ENCODE measurements around the gene CNPPD1. TPM values are rescaled to one million over a fixed set of nuclear protein-coding genes. Genes with fewer than 3 reads are reported as not detected.

The CNPPD1 gene
- polyA plus RNA-seq, 2 of the 4 experiments (the other 2 are of a cell fraction), result 22.4 to 27.6 TPM

DNA sequence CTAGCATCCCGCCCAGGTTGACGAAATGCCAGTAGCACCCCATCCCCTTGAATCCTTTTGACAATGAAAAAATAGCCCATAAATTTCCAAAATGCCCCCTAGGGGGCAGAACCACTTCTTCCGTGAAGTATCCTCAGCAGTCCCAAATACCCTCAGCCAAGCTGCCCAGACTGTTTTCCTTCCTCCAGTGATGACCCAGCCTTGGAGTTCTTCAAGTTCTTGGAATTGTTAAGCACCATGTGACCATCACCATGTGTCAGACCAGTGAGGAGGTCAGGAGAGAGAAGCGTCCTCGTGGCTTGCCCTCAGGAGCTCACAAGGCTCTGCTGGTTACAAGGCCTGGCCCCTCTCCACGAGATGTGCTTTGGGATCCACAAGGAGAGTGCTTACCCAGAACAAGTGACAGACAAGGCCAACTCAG is 5.5 kb downstream of the CNPPD1 start (continued):
- TF ChIP-seq CEBPB (IDR thresholded peaks at IDR 0.05), result no peak
- no peak for TF ChIP-seq EP300 (IDR thresholded peaks at IDR 0.05)
- TF ChIP-seq ZC3H11A (IDR thresholded peaks at IDR 0.05), result no peak

DNA sequence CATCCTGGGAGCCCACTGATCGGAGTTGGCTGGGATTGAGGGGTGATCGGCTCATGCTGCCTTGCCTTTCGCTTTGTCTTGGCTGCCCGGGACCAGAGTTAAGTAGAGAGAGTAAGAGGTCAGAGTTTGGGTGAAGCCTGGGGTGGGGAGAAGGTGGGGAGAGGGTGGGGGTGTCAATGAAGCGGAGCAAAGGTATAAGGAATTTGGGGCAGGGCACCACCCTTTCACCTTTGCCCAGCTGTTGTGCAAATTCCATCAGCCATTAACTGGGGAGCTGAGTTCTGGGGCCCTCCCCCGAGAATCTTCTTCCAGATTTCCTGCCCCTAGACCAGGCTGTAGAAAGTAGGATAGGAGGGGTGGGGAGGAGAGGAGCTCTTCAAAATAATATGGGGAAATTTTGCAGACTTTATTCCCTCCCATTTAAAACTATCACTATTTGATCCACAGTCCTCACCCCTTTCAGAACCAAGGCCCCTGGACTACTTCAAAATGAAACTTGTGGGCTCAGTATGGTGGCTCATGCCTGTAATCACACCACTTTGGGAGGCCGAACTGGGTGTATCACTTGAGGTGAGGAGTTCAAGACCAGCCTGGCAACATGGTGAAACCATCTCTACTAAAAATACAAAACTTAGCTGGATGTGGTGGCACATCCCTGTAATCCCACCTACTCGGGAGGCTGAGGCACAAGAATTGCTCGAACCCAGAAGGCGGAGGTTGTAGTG is 6.6 kb downstream of the CNPPD1 start, which contains the start of gene SLC23A3:
Gene SLC23A3, minus strand, starts transcription at position 100 of the 725 bp plus-strand sequence. Its CDS starts 45 bp downstream, at position 55.
- DNase-seq (ENCODE audit: low read depth in 1 of 2, low spot score in 1 of 2), result no peak
- no peaks in the 10 kb centered on the region for H3K9me3 ChIP-seq
- WGBS (ENCODE audit: missing lambda C conversion rate), result 81% methylated on average over 10 of the region's 10 CpGs
- H3K4me1 ChIP-seq, result no peaks in the 10 kb centered on the region
- ChIA-PET POLR2A (interaction anchor here (1.6 kb wide), 1 partner anchor 79 kb away, joined by 4 read pairs; no protein-coding TSS in a partner anchor), CTCF (interaction anchor here (0.6 to 10.6 kb wide), 23 partner anchors 12 to 398 kb away, joined by 3 to 177 read pairs (median 4); partner anchors contain the start of genes DNAJB2 and NHEJ1)
- no peak within 1 kb of the TSS for H3K4me3 ChIP-seq
- no peak within 1 kb of the TSS for H3K4me2 ChIP-seq
- no peak for ATAC-seq
- no peak for FAIRE-seq
- TF ChIP-seq, protein P1, sequence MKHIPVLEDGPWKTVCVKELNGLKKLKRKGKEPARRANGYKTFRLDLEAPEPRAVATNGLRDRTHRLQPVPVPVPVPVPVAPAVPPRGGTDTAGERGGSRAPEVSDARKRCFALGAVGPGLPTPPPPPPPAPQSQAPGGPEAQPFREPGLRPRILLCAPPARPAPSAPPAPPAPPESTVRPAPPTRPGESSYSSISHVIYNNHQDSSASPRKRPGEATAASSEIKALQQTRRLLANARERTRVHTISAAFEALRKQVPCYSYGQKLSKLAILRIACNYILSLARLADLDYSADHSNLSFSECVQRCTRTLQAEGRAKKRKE (CRISPR knock-in tag; IDR thresholded peaks at IDR 0.05; ENCODE audit: low read depth), result no peak
- TF ChIP-seq SMC3 (IDR thresholded peaks at IDR 0.05), result no peak
- no peak within 1 kb of the TSS for H3K27ac ChIP-seq

DNA sequence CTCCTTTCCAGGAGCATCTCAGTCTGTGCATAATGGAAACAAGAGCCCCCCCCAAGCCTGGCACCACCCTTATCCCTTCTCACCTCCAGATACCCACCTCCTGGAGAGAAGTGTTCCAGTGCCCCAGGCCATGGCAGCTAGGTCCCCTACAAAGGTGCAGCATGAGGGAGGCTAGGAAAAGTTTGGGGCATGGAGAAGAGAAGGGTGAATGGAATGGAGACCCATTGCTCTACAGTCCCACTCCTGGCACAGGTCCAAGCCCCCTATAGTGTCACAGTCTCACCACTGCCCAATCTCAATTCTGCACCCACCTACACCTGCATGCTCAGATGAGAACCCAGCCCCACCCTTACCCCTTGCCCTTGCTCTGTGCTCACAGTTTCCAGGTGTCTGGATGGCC is 7.8 kb downstream of the CNPPD1 start:
- no peaks in the 10 kb centered on the region for H3K9me3 ChIP-seq
- no peak overlapping the region for H3K27ac ChIP-seq
- no peak overlapping the region for H3K4me3 ChIP-seq
- no peaks in the 10 kb centered on the region for H3K4me1 ChIP-seq
- ChIA-PET POLR2A (no interaction called here), CTCF (interaction anchor here (1.0 to 10.6 kb wide), 5 partner anchors 11 to 135 kb away, joined by 3 to 177 read pairs (median 5); partner anchors contain the start of gene NHEJ1)
- TF ChIP-seq TP53 (CRISPR knock-in tag; IDR thresholded peaks at IDR 0.05) (no peak), PHF8 (IDR thresholded peaks at IDR 0.05; ENCODE audit: borderline replicate concordance, low read depth) (no peak), CEBPB (IDR thresholded peaks at IDR 0.05) (no peak), FOXS1 (CRISPR knock-in tag; IDR thresholded peaks at IDR 0.05) (no peak), POLR2A (IDR thresholded peaks at IDR 0.05; ENCODE audit: low read length) (no peak), KDM5A (IDR thresholded peaks at IDR 0.05) (no peak), ZNF302 (CRISPR knock-in tag; IDR thresholded peaks at IDR 0.05) (no peak), POLR2AphosphoS2 (conservative IDR thresholded peaks at IDR 0.05; ENCODE audit: low read length) (no peak), RNF2 (IDR thresholded peaks at IDR 0.05; ENCODE audit: borderline replicate concordance, low read depth) (no peak), MAFK (IDR thresholded peaks at IDR 0.05; ENCODE audit: partially characterized antibody) (no peak), BHLHE40 (IDR thresholded peaks at IDR 0.05; ENCODE audit: low read depth, low read length) (no peak), JUNB (IDR thresholded peaks at IDR 0.05) (no peak), HOXB5 (CRISPR knock-in tag; IDR thresholded peaks at IDR 0.05) (no peak), HEYL (CRISPR knock-in tag; IDR thresholded peaks at IDR 0.05) (no peak), HOXA7 (CRISPR knock-in tag; IDR thresholded peaks at IDR 0.05) (no peak)
- TF ChIP-seq, protein P2, sequence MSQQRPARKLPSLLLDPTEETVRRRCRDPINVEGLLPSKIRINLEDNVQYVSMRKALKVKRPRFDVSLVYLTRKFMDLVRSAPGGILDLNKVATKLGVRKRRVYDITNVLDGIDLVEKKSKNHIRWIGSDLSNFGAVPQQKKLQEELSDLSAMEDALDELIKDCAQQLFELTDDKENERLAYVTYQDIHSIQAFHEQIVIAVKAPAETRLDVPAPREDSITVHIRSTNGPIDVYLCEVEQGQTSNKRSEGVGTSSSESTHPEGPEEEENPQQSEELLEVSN (IDR thresholded peaks at IDR 0.05; ENCODE audit: borderline replicate concordance, low read depth), result no peak
- TF ChIP-seq, protein P3, sequence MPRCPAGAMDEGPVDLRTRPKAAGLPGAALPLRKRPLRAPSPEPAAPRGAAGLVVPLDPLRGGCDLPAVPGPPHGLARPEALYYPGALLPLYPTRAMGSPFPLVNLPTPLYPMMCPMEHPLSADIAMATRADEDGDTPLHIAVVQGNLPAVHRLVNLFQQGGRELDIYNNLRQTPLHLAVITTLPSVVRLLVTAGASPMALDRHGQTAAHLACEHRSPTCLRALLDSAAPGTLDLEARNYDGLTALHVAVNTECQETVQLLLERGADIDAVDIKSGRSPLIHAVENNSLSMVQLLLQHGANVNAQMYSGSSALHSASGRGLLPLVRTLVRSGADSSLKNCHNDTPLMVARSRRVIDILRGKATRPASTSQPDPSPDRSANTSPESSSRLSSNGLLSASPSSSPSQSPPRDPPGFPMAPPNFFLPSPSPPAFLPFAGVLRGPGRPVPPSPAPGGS (IDR thresholded peaks at IDR 0.05), result no peak
- TF ChIP-seq, protein P1 (CRISPR knock-in tag; IDR thresholded peaks at IDR 0.05; ENCODE audit: low read depth), result no peak
- TF ChIP-seq, protein P4, sequence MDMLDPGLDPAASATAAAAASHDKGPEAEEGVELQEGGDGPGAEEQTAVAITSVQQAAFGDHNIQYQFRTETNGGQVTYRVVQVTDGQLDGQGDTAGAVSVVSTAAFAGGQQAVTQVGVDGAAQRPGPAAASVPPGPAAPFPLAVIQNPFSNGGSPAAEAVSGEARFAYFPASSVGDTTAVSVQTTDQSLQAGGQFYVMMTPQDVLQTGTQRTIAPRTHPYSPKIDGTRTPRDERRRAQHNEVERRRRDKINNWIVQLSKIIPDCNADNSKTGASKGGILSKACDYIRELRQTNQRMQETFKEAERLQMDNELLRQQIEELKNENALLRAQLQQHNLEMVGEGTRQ (IDR thresholded peaks at IDR 0.05), result no peak
- TF ChIP-seq, protein P5, sequence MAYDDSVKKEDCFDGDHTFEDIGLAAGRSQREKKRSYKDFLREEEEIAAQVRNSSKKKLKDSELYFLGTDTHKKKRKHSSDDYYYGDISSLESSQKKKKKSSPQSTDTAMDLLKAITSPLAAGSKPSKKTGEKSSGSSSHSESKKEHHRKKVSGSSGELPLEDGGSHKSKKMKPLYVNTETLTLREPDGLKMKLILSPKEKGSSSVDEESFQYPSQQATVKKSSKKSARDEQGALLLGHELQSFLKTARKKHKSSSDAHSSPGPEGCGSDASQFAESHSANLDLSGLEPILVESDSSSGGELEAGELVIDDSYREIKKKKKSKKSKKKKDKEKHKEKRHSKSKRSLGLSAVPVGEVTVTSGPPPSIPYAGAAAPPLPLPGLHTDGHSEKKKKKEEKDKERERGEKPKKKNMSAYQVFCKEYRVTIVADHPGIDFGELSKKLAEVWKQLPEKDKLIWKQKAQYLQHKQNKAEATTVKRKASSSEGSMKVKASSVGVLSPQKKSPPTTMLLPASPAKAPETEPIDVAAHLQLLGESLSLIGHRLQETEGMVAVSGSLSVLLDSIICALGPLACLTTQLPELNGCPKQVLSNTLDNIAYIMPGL (CRISPR knock-in tag; IDR thresholded peaks at IDR 0.05; ENCODE audit: borderline replicate concordance), result no peak
- no peak for FAIRE-seq
- no peak for ATAC-seq
- no peak for DNase-seq (ENCODE audit: low read depth in 1 of 2, low spot score in 1 of 2)
- H3K4me2 ChIP-seq, result no peak overlapping the region
